Measurements from ENCODE around the gene INTS6. TPM values are rescaled to one million over a fixed set of nuclear protein-coding genes. Genes with fewer than 3 reads are reported as not detected.
A peak's percentile ranks its signal among the peaks of the same experiment; 100 is the strongest.

Gene INTS6
- total RNA-seq (2014; rRNA removed; shearing (Covaris generic)) = 34.3 and 38.7 TPM in 2 replicates

- Histone ChIP-seq H3K4me3 (peak within 1 kb of the TSS; percentile 96), H3K27ac (peak within 1 kb of the TSS; percentile 73), H3K9me3 (replicated peaks) (no peaks in the 10 kb centered on the region), H3K36me3 (peaks cover 32% of the 10 kb centered on the region), H3K27me3 (no peaks in the 10 kb centered on the region), H3K4me1 (no peaks in the 10 kb centered on the region; the same call in 1 of the 2 replicates)
- peak; percentile 99 for DNase-seq
Observed at GRCh38 chr13:51452361-51453206, at the start of gene INTS6. Gene INTS6, minus strand, starts transcription at chr13:51453036. Its CDS starts 511 bp downstream, at chr13:51452525.

- no peaks in the 10 kb centered on the region for H3K4me1 ChIP-seq
- H3K36me3 ChIP-seq = no peaks in the 10 kb centered on the region
- no peaks in the 10 kb centered on the region for H3K27me3 ChIP-seq
- no peak overlapping the region for H3K27ac ChIP-seq
- no peak overlapping the region for H3K4me3 ChIP-seq
- H3K9me3 ChIP-seq (replicated peaks) = no peaks in the 10 kb centered on the region
- no peak for DNase-seq
Observed at GRCh38 chr13:51502153-51502651, 49.4 kb upstream of the INTS6 start.

GRCh38 chr13:51501592-51502152 is 48.8 kb upstream of the INTS6 start:
- DNase-seq = no peak
- Histone ChIP-seq H3K27ac (no peak overlapping the region), H3K4me3 (no peak overlapping the region), H3K27me3 (no peaks in the 10 kb centered on the region), H3K9me3 (replicated peaks) (no peaks in the 10 kb centered on the region), H3K36me3 (no peaks in the 10 kb centered on the region), H3K4me1 (no peaks in the 10 kb centered on the region)

GRCh38 chr13:51501096-51501495 is 48.3 kb upstream of the INTS6 start:
- Histone ChIP-seq H3K27ac (no peak overlapping the region), H3K9me3 (replicated peaks) (no peaks in the 10 kb centered on the region), H3K4me3 (no peak overlapping the region), H3K27me3 (no peaks in the 10 kb centered on the region), H3K4me1 (peaks cover 4% of the 10 kb centered on the region), H3K36me3 (no peaks in the 10 kb centered on the region)
- DNase-seq = no peak

- H3K9me3 ChIP-seq (replicated peaks) = no peaks in the 10 kb centered on the region
- no peaks in the 10 kb centered on the region for H3K27me3 ChIP-seq
- H3K27ac ChIP-seq = no peak overlapping the region
- DNase-seq = no peak
- peaks cover 4% of the 10 kb centered on the region for H3K4me1 ChIP-seq
- no peak overlapping the region for H3K4me3 ChIP-seq
- no peaks in the 10 kb centered on the region for H3K36me3 ChIP-seq
Observed at GRCh38 chr13:51500687-51501086, 47.9 kb upstream of the INTS6 start.

GRCh38 chr13:51499841-51500240 is 47.0 kb upstream of the INTS6 start:
- no peak overlapping the region for H3K4me3 ChIP-seq
- H3K36me3 ChIP-seq = no peaks in the 10 kb centered on the region
- no peak overlapping the region for H3K27ac ChIP-seq
- no peaks in the 10 kb centered on the region for H3K27me3 ChIP-seq
- DNase-seq = no peak
- no peaks in the 10 kb centered on the region for H3K9me3 ChIP-seq (replicated peaks)
- H3K4me1 ChIP-seq = peaks cover 4% of the 10 kb centered on the region

- Histone ChIP-seq H3K36me3 (no peaks in the 10 kb centered on the region), H3K27ac (no peak overlapping the region), H3K9me3 (replicated peaks) (no peaks in the 10 kb centered on the region), H3K4me1 (peaks cover 4% of the 10 kb centered on the region), H3K27me3 (no peaks in the 10 kb centered on the region), H3K4me3 (no peak overlapping the region)
- no peak for DNase-seq
Observed at GRCh38 chr13:51495316-51495715, 42.5 kb upstream of the INTS6 start.

GRCh38 chr13:51494156-51494555 is 41.3 kb upstream of the INTS6 start:
- peaks cover 4% of the 10 kb centered on the region for H3K4me1 ChIP-seq
- H3K27ac ChIP-seq = no peak overlapping the region
- no peak for DNase-seq
- no peaks in the 10 kb centered on the region for H3K9me3 ChIP-seq (replicated peaks)
- no peak overlapping the region for H3K4me3 ChIP-seq
- no peaks in the 10 kb centered on the region for H3K36me3 ChIP-seq
- no peaks in the 10 kb centered on the region for H3K27me3 ChIP-seq

GRCh38 chr13:51488212-51488611 is 35.4 kb upstream of the INTS6 start:
- Histone ChIP-seq H3K27ac (no peak overlapping the region), H3K9me3 (replicated peaks) (no peaks in the 10 kb centered on the region; the same call in 1 of the 2 replicates), H3K4me1 (no peaks in the 10 kb centered on the region), H3K36me3 (no peaks in the 10 kb centered on the region), H3K27me3 (no peaks in the 10 kb centered on the region), H3K4me3 (no peak overlapping the region)
- DNase-seq = no peak

- H3K27me3 ChIP-seq = no peaks in the 10 kb centered on the region
- DNase-seq = no peak
Observed at GRCh38 chr13:51481656-51482055, 28.8 kb upstream of the INTS6 start.

GRCh38 chr13:51479199-51479523 is 26.3 kb upstream of the INTS6 start:
- no peaks in the 10 kb centered on the region for H3K36me3 ChIP-seq
- DNase-seq = no peak
- no peaks in the 10 kb centered on the region for H3K4me1 ChIP-seq
- no peaks in the 10 kb centered on the region for H3K27me3 ChIP-seq
- H3K4me3 ChIP-seq = no peak overlapping the region
- no peaks in the 10 kb centered on the region for H3K9me3 ChIP-seq (replicated peaks)
- no peak overlapping the region for H3K27ac ChIP-seq

More at GRCh38 chr13:51481656-51482055, 28.8 kb upstream of the INTS6 start:
- no peaks in the 10 kb centered on the region for H3K4me1 ChIP-seq
- no peak overlapping the region for H3K4me3 ChIP-seq
- H3K36me3 ChIP-seq = no peaks in the 10 kb centered on the region
- H3K9me3 ChIP-seq (replicated peaks) = no peaks in the 10 kb centered on the region; the same call in 1 of the 2 replicates
- no peak overlapping the region for H3K27ac ChIP-seq

- no peaks in the 10 kb centered on the region for H3K9me3 ChIP-seq (replicated peaks)
- H3K4me1 ChIP-seq = no peaks in the 10 kb centered on the region
- no peaks in the 10 kb centered on the region for H3K36me3 ChIP-seq
- H3K27ac ChIP-seq = no peak overlapping the region
- H3K4me3 ChIP-seq = no peak overlapping the region
- DNase-seq = no peak
- no peaks in the 10 kb centered on the region for H3K27me3 ChIP-seq
Observed at GRCh38 chr13:51478418-51479198, 25.8 kb upstream of the INTS6 start.

- Histone ChIP-seq H3K36me3 (no peaks in the 10 kb centered on the region), H3K4me3 (no peak overlapping the region), H3K9me3 (replicated peaks) (no peaks in the 10 kb centered on the region), H3K27me3 (no peaks in the 10 kb centered on the region), H3K27ac (no peak overlapping the region), H3K4me1 (no peaks in the 10 kb centered on the region)
- DNase-seq = no peak
Observed at GRCh38 chr13:51477653-51478324, 25.0 kb upstream of the INTS6 start.

- Histone ChIP-seq H3K4me3 (no peak overlapping the region), H3K9me3 (replicated peaks) (no peaks in the 10 kb centered on the region), H3K4me1 (no peaks in the 10 kb centered on the region), H3K36me3 (no peaks in the 10 kb centered on the region), H3K27ac (no peak overlapping the region), H3K27me3 (no peaks in the 10 kb centered on the region)
- no peak for DNase-seq
Observed at GRCh38 chr13:51477149-51477548, 24.3 kb upstream of the INTS6 start.
